H1 (cell line): ENCODE results near the gene WDR11. TPM values are rescaled to one million over a fixed set of nuclear protein-coding genes. Genes with fewer than 3 reads are reported as not detected.

Experiments used
- CHD7 ChIP-seq: fragments of 300-600 bp; sonication (generic); IDR thresholded peaks from 2 replicates; pipeline ENCODE4 v1.7.1; 2012; ENCODE audit warnings: low read length, moderate library complexity, mild to moderate bottlenecking, inconsistent platforms; ENCODE audit not compliant: insufficient replicate concordance
- EZH2 ChIP-seq: fragments of 200-600 bp; sonication (generic); IDR thresholded peaks from 2 replicates; pipeline ENCODE4 v1.7.1; 2012; ENCODE audit warnings: low read depth, mild to moderate bottlenecking, moderate library complexity, low read length, inconsistent platforms; ENCODE audit not compliant: severe bottlenecking
- HDAC2 ChIP-seq, 2 experiments: fragments of 300-600 bp in 1 of 2; sonication (generic) in 1 of 2; IDR thresholded peaks; 2 replicates each; pipeline ENCODE4 v1.6.1; 2011 to 2012; ENCODE audit warnings: low read depth in 2 of 2, low read length in 2 of 2, mild to moderate bottlenecking in 2 of 2, moderate library complexity in 2 of 2, borderline replicate concordance in 1 of 2, inconsistent platforms in 1 of 2
- polyA plus RNA-seq, 7 experiments: library from polyadenylated mRNA; depleted of rRNA in 3 of 7; stranded (reverse) in 5 of 7; unstranded in 2 of 7; fragments of >200 nt in 5 of 7; fragments of 200-250 nt in 2 of 7; gene quantifications; 1 replicate in 5 of 7; 2 replicates in 1 of 7; 4 replicates in 1 of 7; pipeline versions ENCODE4 v1.2.1 to v1.2.3, GENCODE V29; 2011 to 2013; ENCODE audit warnings: missing spikeins in 2 of 7, mixed read lengths in 2 of 7
- total RNA-seq: library from RNA; stranded (reverse); fragmentation: NEBNext Ultra II Directional; extraction: Animal tissue kit (Norgen Biotek cat#: 25700); gene quantifications from 2 replicates; pipeline ENCODE4 v1.2.1, GENCODE V29; 2021

WDR11 gene
- total and polyA plus RNA-seq, 2 of the 8 experiments (the other 6 are each of a cell fraction or from before 2014, with no cell fraction given), result 39.7 to 41.9 TPM

GRCh38 chr10:120854388-120854787 lies 3.2 kb downstream of the WDR11 start (continued):
- no peak for TF ChIP-seq CHD7
- no peak for TF ChIP-seq EZH2
- TF ChIP-seq HDAC2 (IDR thresholded peaks at IDR 0.05; ENCODE audit: borderline replicate concordance in 1 of 2, low read depth in 2 of 2, low read length in 2 of 2), result no peak
- TF ChIP-seq, all 59 proteins: peak for 0
